Activated CD4-positive, alpha-beta memory T cell treated with anti-CD3 and anti-CD28 coated beads for 36 hours (primary cell): ENCODE results near the gene CPSF4. TPM values are rescaled to one million over a fixed set of nuclear protein-coding genes. Genes with fewer than 3 reads are reported as not detected.
A peak's percentile ranks its signal among the peaks of the same experiment; 100 is the strongest.

Source experiments
- CTCF ChIA-PET: fragments of 350-600 bp; sonication (Branson Sonifier 250); formaldehyde crosslinking; loops from one replicate; lab custom pipeline; 2021; ENCODE audit warnings: antibody characterized with exemption, inconsistent platforms; lab: Charles Lee
- POLR2A ChIA-PET: fragments of 350-600 bp; sonication (Branson Sonifier 250); formaldehyde crosslinking; loops from one replicate; lab custom pipeline; 2021; ENCODE audit warnings: antibody characterized with exemption; lab: Charles Lee
- DNase-seq: peaks from one replicate; pipeline ENCODE4 v3.0.0-alpha.2; 2020
- H3K27ac Mint-ChIP-seq: one replicate; pipeline ENCODE4 v1.8.0; 2021; ENCODE audit warnings: mixed read lengths
- H3K27me3 Mint-ChIP-seq: one replicate; pipeline ENCODE4 v1.8.0; 2021; ENCODE audit warnings: mixed read lengths
- H3K36me3 Mint-ChIP-seq: one replicate; pipeline ENCODE4 v1.8.0; 2021; ENCODE audit warnings: mixed read lengths
- H3K4me1 Mint-ChIP-seq: one replicate; pipeline ENCODE4 v1.8.0; 2021; ENCODE audit warnings: low read depth, mixed read lengths
- H3K4me3 Mint-ChIP-seq: one replicate; pipeline ENCODE4 v1.8.0; 2021; ENCODE audit warnings: mild to moderate bottlenecking, mixed read lengths
- H3K9me3 Mint-ChIP-seq: one replicate; pipeline ENCODE4 v1.8.0; 2021; ENCODE audit warnings: mixed read lengths
- intact Hi-C: fragments of 100-400 bp; cut with micrococcal nuclease; formaldehyde crosslinking; loops from one replicate; pipeline ENCODE4 v1.15.1; 2023
- total RNA-seq, 2 experiments: library from RNA; stranded (reverse); gene quantifications; one replicate each; pipeline ENCODE4 v1.2.3, GENCODE V29; 2021

Gene CPSF4
- total RNA-seq, 2 experiments from 2014 or later: 57.7 to 60.3 TPM

GRCh38 chr7:99397297-99397983 is 41.3 kb upstream of the CPSF4 start:
- POLR2A ChIA-PET: interaction anchor here (2.0 to 2.5 kb wide), 3 partner anchors 9 to 17 kb away, joined by 7 to 8 read pairs (median 7); no protein-coding TSS in a partner anchor
- Mint-ChIP-seq H3K9me3 (no peaks in the 10 kb centered on the region), H3K4me3 (peak overlapping the region; percentile 1), H3K27me3 (no peaks in the 10 kb centered on the region), H3K4me1 (peaks cover 16% of the 10 kb centered on the region), H3K27ac (peak overlapping the region; percentile 50), H3K36me3 (peaks cover 57% of the 10 kb centered on the region)
- DNase-seq: no peak
- intact Hi-C loops: no loop called here
- CTCF ChIA-PET: no interaction called here

GRCh38 chr7:99398891-99399445 is 39.8 kb upstream of the CPSF4 start:
- ChIA-PET POLR2A (interaction anchor here (0.6 to 2.7 kb wide), 5 partner anchors 8 to 101 kb away, joined by 3 to 11 read pairs (median 4); partner anchors contain the start of genes BUD31, PDAP1 and ZNF394), CTCF (no interaction called here)
- Mint-ChIP-seq H3K4me3 (no peak overlapping the region), H3K4me1 (peaks cover 5% of the 10 kb centered on the region), H3K27ac (peak overlapping the region; percentile 50), H3K9me3 (no peaks in the 10 kb centered on the region), H3K36me3 (peaks cover 51% of the 10 kb centered on the region), H3K27me3 (no peaks in the 10 kb centered on the region)
- intact Hi-C loops: no loop called here
- DNase-seq: no peak

- peaks cover 50% of the 10 kb centered on the region for H3K36me3 Mint-ChIP-seq
- H3K27ac Mint-ChIP-seq: peak overlapping the region; percentile 50
- no peaks in the 10 kb centered on the region for H3K9me3 Mint-ChIP-seq
- peaks cover 8% of the 10 kb centered on the region for H3K4me1 Mint-ChIP-seq
- no peak overlapping the region for H3K4me3 Mint-ChIP-seq
- intact Hi-C loops: no loop called here
- no peaks in the 10 kb centered on the region for H3K27me3 Mint-ChIP-seq
- ChIA-PET POLR2A (interaction anchor here (0.6 to 2.7 kb wide), 6 partner anchors 8 to 100 kb away, joined by 3 to 11 read pairs (median 4); partner anchors contain the start of genes BUD31, PDAP1 and ZNF394), CTCF (no interaction called here)
- no peak for DNase-seq
These were observed 39.1 kb upstream of the CPSF4 start for GRCh38 chr7:99399597-99399996.

GRCh38 chr7:99402854-99403253 is 35.9 kb upstream of the CPSF4 start:
- Mint-ChIP-seq H3K4me1 (peaks cover 26% of the 10 kb centered on the region), H3K36me3 (peaks cover 37% of the 10 kb centered on the region)
- POLR2A ChIA-PET: interaction anchor here (2.3 kb wide), 1 partner anchor 9 kb away, joined by 7 read pairs; no protein-coding TSS in a partner anchor

GRCh38 chr7:99403764-99404163 is 35.0 kb upstream of the CPSF4 start:
- Mint-ChIP-seq H3K36me3 (peaks cover 32% of the 10 kb centered on the region), H3K4me3 (no peak overlapping the region), H3K27ac (no peak overlapping the region), H3K27me3 (no peaks in the 10 kb centered on the region), H3K9me3 (no peaks in the 10 kb centered on the region), H3K4me1 (peaks cover 24% of the 10 kb centered on the region)
- POLR2A ChIA-PET: interaction anchor here (2.3 kb wide), 1 partner anchor 10 kb away, joined by 7 read pairs; no protein-coding TSS in a partner anchor
- no peak for DNase-seq
- intact Hi-C loops: loop anchor here (10.0 kb wide), 1 partner anchor 151 kb away; the partner anchor contains the start of genes FAM200A and ZNF655
- CTCF ChIA-PET: no interaction called here

More at GRCh38 chr7:99402854-99403253, 35.9 kb upstream of the CPSF4 start:
- Mint-ChIP-seq H3K4me3 (no peak overlapping the region), H3K27ac (no peak overlapping the region), H3K9me3 (no peaks in the 10 kb centered on the region), H3K27me3 (no peaks in the 10 kb centered on the region)
- intact Hi-C loops: loop anchor here (10.0 kb wide), 1 partner anchor 152 kb away; the partner anchor contains the start of genes FAM200A and ZNF655
- DNase-seq: no peak
- CTCF ChIA-PET: no interaction called here

GRCh38 chr7:99404235-99404976 is 34.3 kb upstream of the CPSF4 start:
- CTCF ChIA-PET: interaction anchor here (1.2 kb wide), 1 partner anchor 12 kb away, joined by 3 read pairs; no protein-coding TSS in a partner anchor
- Mint-ChIP-seq H3K9me3 (no peaks in the 10 kb centered on the region), H3K4me1 (peaks cover 24% of the 10 kb centered on the region), H3K4me3 (no peak overlapping the region), H3K27me3 (no peaks in the 10 kb centered on the region), H3K27ac (no peak overlapping the region), H3K36me3 (peaks cover 36% of the 10 kb centered on the region)
- POLR2A ChIA-PET: no interaction called here
- DNase-seq: no peak
- intact Hi-C loops: loop anchor here (10.0 kb wide), 1 partner anchor 150 kb away; the partner anchor contains the start of genes FAM200A and ZNF655

GRCh38 chr7:99404977-99405320 is 33.8 kb upstream of the CPSF4 start:
- POLR2A ChIA-PET: no interaction called here
- H3K27ac Mint-ChIP-seq: no peak overlapping the region
- peaks cover 39% of the 10 kb centered on the region for H3K36me3 Mint-ChIP-seq
- no peak overlapping the region for H3K4me3 Mint-ChIP-seq
- CTCF ChIA-PET: interaction anchor here (1.2 kb wide), 1 partner anchor 13 kb away, joined by 3 read pairs; no protein-coding TSS in a partner anchor
- no peaks in the 10 kb centered on the region for H3K9me3 Mint-ChIP-seq
- intact Hi-C loops: loop anchor here (10.0 kb wide), 1 partner anchor 150 kb away; the partner anchor contains the start of genes FAM200A and ZNF655
- no peaks in the 10 kb centered on the region for H3K27me3 Mint-ChIP-seq
- H3K4me1 Mint-ChIP-seq: peaks cover 27% of the 10 kb centered on the region
- no peak for DNase-seq

GRCh38 chr7:99406557-99406956 is 32.2 kb upstream of the CPSF4 start:
- H3K27ac Mint-ChIP-seq: peak overlapping the region; percentile 99
- no peaks in the 10 kb centered on the region for H3K27me3 Mint-ChIP-seq
- H3K4me3 Mint-ChIP-seq: peak overlapping the region; percentile 44
- H3K36me3 Mint-ChIP-seq: peaks cover 33% of the 10 kb centered on the region
- POLR2A ChIA-PET: interaction anchor here (1.5 to 3.6 kb wide), 5 partner anchors 8 to 32 kb away, joined by 7 to 27 read pairs (median 8); partner anchors contain the start of gene ARPC1B
- CTCF ChIA-PET: interaction anchor here (0.7 to 2.0 kb wide), 7 partner anchors 9 to 98 kb away, joined by 3 to 5 read pairs (median 4); partner anchors contain the start of gene ZKSCAN5
- peaks cover 37% of the 10 kb centered on the region for H3K4me1 Mint-ChIP-seq
- intact Hi-C loops: loop anchor here (10.0 kb wide), 1 partner anchor 148 kb away; the partner anchor contains the start of genes FAM200A and ZNF655
- no peaks in the 10 kb centered on the region for H3K9me3 Mint-ChIP-seq
- no peak for DNase-seq

- H3K27me3 Mint-ChIP-seq: no peaks in the 10 kb centered on the region
- H3K4me1 Mint-ChIP-seq: peaks cover 37% of the 10 kb centered on the region
- peak; percentile 58 for DNase-seq
- peak overlapping the region; percentile 99 for H3K27ac Mint-ChIP-seq
- intact Hi-C loops: loop anchor here (1.0 to 10.0 kb wide), 9 partner anchors 15 to 1021 kb away; partner anchors contain the start of genes ARPC1B, CPSF4, FAM200A and MEPCE
- H3K4me3 Mint-ChIP-seq: peak overlapping the region; percentile 99
- ChIA-PET CTCF (interaction anchor here (0.6 to 2.0 kb wide), 7 partner anchors 8 to 351 kb away, joined by 3 to 5 read pairs (median 4); partner anchors contain the start of gene ZKSCAN5), POLR2A (interaction anchor here (1.1 to 3.6 kb wide), 11 partner anchors 9 to 150 kb away, joined by 3 to 27 read pairs (median 7); partner anchors contain the start of genes ARPC1A, ARPC1B, CPSF4 and PTCD1)
- H3K36me3 Mint-ChIP-seq: peaks cover 36% of the 10 kb centered on the region
- H3K9me3 Mint-ChIP-seq: no peaks in the 10 kb centered on the region
These were observed 30.8 kb upstream of the CPSF4 start for GRCh38 chr7:99407872-99408378.

- H3K36me3 Mint-ChIP-seq: peaks cover 35% of the 10 kb centered on the region
These were observed 30.2 kb upstream of the CPSF4 start, which contains the start of the genes BUD31 and PDAP1 for GRCh38 chr7:99408379-99409191. TSS of gene BUD31 (plus strand) at chr7:99408969. CDS start at chr7:99411093, 2,124 bp downstream. TSS of gene PDAP1 (minus strand) at chr7:99408597. CDS start at chr7:99408548, 49 bp downstream.

More at GRCh38 chr7:99408379-99409191, 30.2 kb upstream of the CPSF4 start, which contains the start of the genes BUD31 and PDAP1:
- peaks cover 41% of the 10 kb centered on the region for H3K4me1 Mint-ChIP-seq
- no peaks in the 10 kb centered on the region for H3K9me3 Mint-ChIP-seq
- H3K27ac Mint-ChIP-seq: peak within 1 kb of the TSS; percentile 99
- CTCF ChIA-PET: interaction anchor here (0.6 to 2.0 kb wide), 3 partner anchors 9 to 156 kb away, joined by 4 to 5 read pairs (median 4); no protein-coding TSS in a partner anchor
- no peaks in the 10 kb centered on the region for H3K27me3 Mint-ChIP-seq
- H3K4me3 Mint-ChIP-seq: peak within 1 kb of the TSS; percentile 99
- DNase-seq: peak; percentile 97
- intact Hi-C loops: loop anchor here (1.0 to 10.0 kb wide), 9 partner anchors 16 to 1020 kb away; partner anchors contain the start of genes ARPC1B, CPSF4, FAM200A and MEPCE
- POLR2A ChIA-PET: interaction anchor here (0.5 to 3.6 kb wide), 18 partner anchors 9 to 1768 kb away, joined by 3 to 27 read pairs (median 4); partner anchors contain the start of genes ARPC1A, ARPC1B, CPSF4 and PTCD1
